Measurements from ENCODE around the gene ATG13. TPM values are rescaled to one million over a fixed set of nuclear protein-coding genes. Genes with fewer than 3 reads are reported as not detected.

The ATG13 gene
- total RNA-seq, 1 experiment from 2014 or later = 109 TPM

GRCh38 chr11:46694072-46694471 lies 76.7 kb downstream of the ATG13 start:
- Histone ChIP-seq H2AFZ (no peak overlapping the region), H3K36me3 (ENCODE audit: low read depth) (peaks cover 2% of the 10 kb centered on the region; the same call in 1 of the 2 replicates), H3K4me2 (no peak overlapping the region), H3K9me2 (ENCODE audit: insufficient read depth) (no peaks in the 10 kb centered on the region), H3K9me3 (ENCODE audit: insufficient read depth, low read depth) (no peaks in the 10 kb centered on the region), H3K4me3 (no peak overlapping the region), H3K27me3 (ENCODE audit: insufficient read depth, low read depth) (no peaks in the 10 kb centered on the region), H3K27ac (no peak overlapping the region), H3F3A (ENCODE audit: insufficient read depth, low read depth) (no peaks in the 10 kb centered on the region), H3K4me1 (replicated peaks; ENCODE audit: insufficient read depth) (no peaks in the 10 kb centered on the region), H4K20me1 (ENCODE audit: insufficient read depth) (peaks cover 3% of the 10 kb centered on the region), H3K79me2 (ENCODE audit: low read depth) (peaks cover 9% of the 10 kb centered on the region)
- ChIA-PET POLR2A (ENCODE audit: unreplicated experiment) (no interaction called here), CTCF (no interaction called here)
- TF ChIP-seq EZH2 (IDR thresholded peaks at IDR 0.05; ENCODE audit: low read depth) = no peak
- TF ChIP-seq, protein P1, sequence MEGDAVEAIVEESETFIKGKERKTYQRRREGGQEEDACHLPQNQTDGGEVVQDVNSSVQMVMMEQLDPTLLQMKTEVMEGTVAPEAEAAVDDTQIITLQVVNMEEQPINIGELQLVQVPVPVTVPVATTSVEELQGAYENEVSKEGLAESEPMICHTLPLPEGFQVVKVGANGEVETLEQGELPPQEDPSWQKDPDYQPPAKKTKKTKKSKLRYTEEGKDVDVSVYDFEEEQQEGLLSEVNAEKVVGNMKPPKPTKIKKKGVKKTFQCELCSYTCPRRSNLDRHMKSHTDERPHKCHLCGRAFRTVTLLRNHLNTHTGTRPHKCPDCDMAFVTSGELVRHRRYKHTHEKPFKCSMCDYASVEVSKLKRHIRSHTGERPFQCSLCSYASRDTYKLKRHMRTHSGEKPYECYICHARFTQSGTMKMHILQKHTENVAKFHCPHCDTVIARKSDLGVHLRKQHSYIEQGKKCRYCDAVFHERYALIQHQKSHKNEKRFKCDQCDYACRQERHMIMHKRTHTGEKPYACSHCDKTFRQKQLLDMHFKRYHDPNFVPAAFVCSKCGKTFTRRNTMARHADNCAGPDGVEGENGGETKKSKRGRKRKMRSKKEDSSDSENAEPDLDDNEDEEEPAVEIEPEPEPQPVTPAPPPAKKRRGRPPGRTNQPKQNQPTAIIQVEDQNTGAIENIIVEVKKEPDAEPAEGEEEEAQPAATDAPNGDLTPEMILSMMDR (conservative IDR thresholded peaks at IDR 0.05) = no peak
- intact Hi-C loops (cut with micrococcal nuclease; ENCODE audit: unreplicated experiment) = no loop called here
- BruUV-seq (replicated peaks) = no TSS peak
- DNase-seq = no peak

- no peak overlapping the region for H3K27ac ChIP-seq
- TF ChIP-seq, protein P1 (conservative IDR thresholded peaks at IDR 0.05) = no peak
- TF ChIP-seq EZH2 (IDR thresholded peaks at IDR 0.05; ENCODE audit: low read depth) = no peak
- H3K9me3 ChIP-seq (ENCODE audit: insufficient read depth, low read depth) = no peaks in the 10 kb centered on the region
- peaks cover 3% of the 10 kb centered on the region; the same call in 1 of the 2 replicates for H4K20me1 ChIP-seq (ENCODE audit: insufficient read depth)
- H3K4me1 ChIP-seq (replicated peaks; ENCODE audit: insufficient read depth) = no peaks in the 10 kb centered on the region
- H3F3A ChIP-seq (ENCODE audit: insufficient read depth, low read depth) = peaks cover under 1% of the 10 kb centered on the region; the same call in 1 of the 2 replicates
- no TSS peak for BruUV-seq (replicated peaks)
- H2AFZ ChIP-seq = no peak overlapping the region
- peaks cover 15% of the 10 kb centered on the region for H3K79me2 ChIP-seq (ENCODE audit: low read depth)
- intact Hi-C loops (cut with micrococcal nuclease; ENCODE audit: unreplicated experiment) = no loop called here
- no peaks in the 10 kb centered on the region for H3K36me3 ChIP-seq (ENCODE audit: low read depth)
- no peak overlapping the region for H3K4me2 ChIP-seq
- CTCF ChIA-PET = no interaction called here
- H3K9me2 ChIP-seq (ENCODE audit: insufficient read depth) = no peaks in the 10 kb centered on the region
- no peak for DNase-seq
- no peak overlapping the region for H3K4me3 ChIP-seq
- H3K27me3 ChIP-seq (ENCODE audit: insufficient read depth, low read depth) = no peaks in the 10 kb centered on the region
- POLR2A ChIA-PET (ENCODE audit: unreplicated experiment) = no interaction called here
Measured at GRCh38 chr11:46694607-46695006, 77.3 kb downstream of the ATG13 start.

DNA sequence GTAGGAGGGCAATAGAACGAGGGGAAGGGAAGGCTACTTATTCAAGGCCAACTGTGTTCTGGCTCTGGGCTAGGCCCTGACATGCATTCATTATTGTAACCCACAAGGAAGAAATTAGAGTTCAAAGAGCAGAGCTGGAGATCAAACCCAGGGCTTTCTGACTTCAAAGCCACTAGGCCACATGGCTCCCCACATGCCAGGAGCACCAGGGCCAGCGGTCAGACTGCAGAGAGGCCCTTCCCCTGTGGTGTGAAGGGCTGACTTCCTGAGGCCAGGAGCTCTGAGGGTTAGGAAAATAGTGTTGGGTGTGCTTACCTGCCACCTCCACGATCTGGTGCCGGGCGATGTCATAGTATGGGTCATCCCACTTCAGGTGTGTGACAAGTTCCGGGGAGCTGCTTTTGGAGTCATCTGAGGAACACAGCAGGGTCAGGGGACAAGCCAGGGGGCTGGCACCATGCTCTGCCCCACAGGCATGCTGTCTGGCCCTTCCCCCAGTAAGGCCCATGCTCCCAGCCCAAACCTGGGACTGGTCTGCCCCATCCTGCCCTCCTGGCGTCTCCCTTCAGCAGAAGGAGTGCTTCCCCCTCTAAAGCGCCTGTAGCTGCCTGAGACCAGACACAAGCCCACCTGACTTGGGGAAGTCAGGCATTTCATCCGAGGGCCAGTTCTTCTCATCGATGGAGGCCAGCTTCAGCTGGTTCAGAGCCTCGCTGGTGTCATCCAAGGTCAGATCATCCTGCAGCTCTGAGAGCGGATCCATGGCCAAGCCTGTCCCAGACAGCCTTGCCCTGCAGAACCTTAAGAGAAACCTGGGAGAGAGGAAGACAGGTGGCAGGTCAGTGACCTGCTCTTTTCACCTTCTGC lies 78.2 kb downstream of the ATG13 start:
- Histone ChIP-seq H3K4me3 (no peak overlapping the region), H3K9me2 (ENCODE audit: insufficient read depth) (no peaks in the 10 kb centered on the region), H3K36me3 (ENCODE audit: low read depth) (no peaks in the 10 kb centered on the region), H4K20me1 (ENCODE audit: insufficient read depth) (peaks cover 3% of the 10 kb centered on the region; the same call in 1 of the 2 replicates), H3K4me2 (no peak overlapping the region), H3K27ac (no peak overlapping the region), H3F3A (ENCODE audit: insufficient read depth, low read depth) (peaks cover 6% of the 10 kb centered on the region; the same call in 1 of the 2 replicates), H3K4me1 (replicated peaks; ENCODE audit: insufficient read depth) (no peaks in the 10 kb centered on the region), H3K27me3 (ENCODE audit: insufficient read depth, low read depth) (no peaks in the 10 kb centered on the region), H3K79me2 (ENCODE audit: low read depth) (peaks cover 19% of the 10 kb centered on the region), H3K9me3 (ENCODE audit: insufficient read depth, low read depth) (no peaks in the 10 kb centered on the region), H2AFZ (no peak overlapping the region)
- POLR2A ChIA-PET (ENCODE audit: unreplicated experiment) = interaction anchor here (0.5 kb wide), 1 partner anchor 42 kb away, joined by 9 read pairs; no protein-coding TSS in a partner anchor
- no peak for TF ChIP-seq EZH2 (IDR thresholded peaks at IDR 0.05; ENCODE audit: low read depth)
- TF ChIP-seq, protein P1 (conservative IDR thresholded peaks at IDR 0.05) = no peak
- intact Hi-C loops (cut with micrococcal nuclease; ENCODE audit: unreplicated experiment) = no loop called here
- CTCF ChIA-PET = no interaction called here
- no TSS peak for BruUV-seq (replicated peaks)
- DNase-seq = no peak

All from PC-9 (cell line).